ENCODE data around the gene MUC2.

MUC2 gene

GRCh38 chr11:1059759-1060158 is 14.9 kb upstream of the MUC2 start:
- H3K4me3 ChIP-seq (ENCODE audit: low read length) = no peak overlapping the region
- no peak for DNase-seq (ENCODE audit: low read depth)
- no peak for TF ChIP-seq CTCF (conservative IDR thresholded peaks at IDR 0.05; ENCODE audit: low read depth, low read length)

- DNase-seq (ENCODE audit: low read depth) = no peak
- TF ChIP-seq CTCF (conservative IDR thresholded peaks at IDR 0.05; ENCODE audit: low read depth, low read length) = no peak
- no peak overlapping the region for H3K4me3 ChIP-seq (ENCODE audit: low read length)
Measured at GRCh38 chr11:1060410-1060809, 14.3 kb upstream of the MUC2 start.

GRCh38 chr11:1060852-1061616 is 13.6 kb upstream of the MUC2 start:
- DNase-seq (ENCODE audit: low read depth) = peak; percentile 70
- no peak for TF ChIP-seq CTCF (conservative IDR thresholded peaks at IDR 0.05; ENCODE audit: low read depth, low read length)

GRCh38 chr11:1062075-1062820 is 12.4 kb upstream of the MUC2 start:
- no peak for TF ChIP-seq CTCF (conservative IDR thresholded peaks at IDR 0.05; ENCODE audit: low read depth, low read length)
- H3K4me3 ChIP-seq (ENCODE audit: low read length) = no peak overlapping the region
- DNase-seq (ENCODE audit: low read depth) = no peak

More at GRCh38 chr11:1060852-1061616, 13.6 kb upstream of the MUC2 start:
- no peak overlapping the region for H3K4me3 ChIP-seq (ENCODE audit: low read length)

- no peak overlapping the region for H3K4me3 ChIP-seq (ENCODE audit: low read length)
- no peak for DNase-seq (ENCODE audit: low read depth)
- no peak for TF ChIP-seq CTCF (conservative IDR thresholded peaks at IDR 0.05; ENCODE audit: low read depth, low read length)
Measured at GRCh38 chr11:1064167-1064566, 10.5 kb upstream of the MUC2 start.

GRCh38 chr11:1067812-1068496 is 6.7 kb upstream of the MUC2 start:
- no peak for TF ChIP-seq CTCF (conservative IDR thresholded peaks at IDR 0.05; ENCODE audit: low read depth, low read length)
- no peak overlapping the region for H3K4me3 ChIP-seq (ENCODE audit: low read length)
- no peak for DNase-seq (ENCODE audit: low read depth)

Measured in retinal pigment epithelial cell (primary cell).